ENCODE data around the gene DOCK4.

DNA sequence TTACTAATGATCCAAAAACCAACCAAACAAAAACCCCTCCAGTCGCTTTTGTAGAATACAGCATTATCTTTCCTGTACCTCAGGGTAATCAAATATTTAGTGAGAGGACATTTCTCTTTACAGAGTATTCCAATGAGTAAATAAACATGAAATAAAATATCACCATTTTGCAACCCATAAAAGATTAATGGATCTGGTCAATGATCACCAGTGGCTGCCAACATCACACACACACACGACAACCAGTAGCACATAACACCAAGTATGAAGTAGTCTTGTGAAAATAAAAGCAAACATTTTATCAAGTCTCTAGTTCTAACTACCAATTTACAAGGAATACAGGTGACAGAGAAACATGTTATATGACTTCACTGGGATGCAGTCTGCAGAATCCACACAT, 455.3 kb downstream of the DOCK4 start:
- TF ChIP-seq POLR2A (IDR thresholded peaks at IDR 0.05), result no peak
- no peak for TF ChIP-seq POLR2AphosphoS5 (IDR thresholded peaks at IDR 0.05)
